Measurements from ENCODE around the gene MIR17HG.

MIR17HG gene

GRCh38 chr13:91347996-91348905 is 764 bp downstream of the MIR17HG start:
- peak overlapping the region; percentile 94 to 97 for H3K4me3 ChIP-seq (ENCODE audit: insufficient read depth in 1 of 2, low read depth in 1 of 2, low read length in 2 of 2)
- peak overlapping the region; percentile 68 for H3K4me2 ChIP-seq (ENCODE audit: low read length, poor library complexity, severe bottlenecking)
- H3K4ac ChIP-seq (ENCODE audit: low read depth in 1 of 2, low read length in 2 of 2), result peak overlapping the region; percentile 97
- H3K27me3 ChIP-seq (ENCODE audit: control insufficient read depth in 1 of 2, insufficient read depth in 1 of 2, low read length in 2 of 2), result peaks cover 0 to 19% of the 10 kb centered on the region in 2 experiments
- H2BK120ac ChIP-seq (ENCODE audit: low read depth, low read length), result peak overlapping the region; percentile 98
- peak overlapping the region; percentile 99 for H2BK15ac ChIP-seq (ENCODE audit: low read depth, poor library complexity, severe bottlenecking)
- peaks cover 9 to 33% of the 10 kb centered on the region in 2 experiments for H3K36me3 ChIP-seq (ENCODE audit: control insufficient read depth in 1 of 2, insufficient read depth in 2 of 2, low read depth in 1 of 2, low read length in 2 of 2)
- H3K27ac ChIP-seq (ENCODE audit: low read length, poor library complexity, severe bottlenecking), result no peak overlapping the region
- H3K9ac ChIP-seq (ENCODE audit: low read length), result peak overlapping the region; percentile 91
- H2AK5ac ChIP-seq (ENCODE audit: low read length, severe bottlenecking), result peak overlapping the region; percentile 75
- H3K18ac ChIP-seq (ENCODE audit: low read depth in 1 of 2, low read length in 2 of 2), result peak overlapping the region; percentile 98 to 99
- H2BK5ac ChIP-seq (ENCODE audit: low read depth, low read length, poor library complexity, severe bottlenecking), result peak overlapping the region; percentile 96
- peak overlapping the region; percentile 95 for H4K91ac ChIP-seq (ENCODE audit: low read length)
- peak overlapping the region; percentile 92 to 97 for H3K14ac ChIP-seq (ENCODE audit: low read length in 2 of 2)
- peak overlapping the region; percentile 80 for H4K8ac ChIP-seq (ENCODE audit: low read length)
- peak overlapping the region in 1 of 2 experiments; percentile 80 for H3K23ac ChIP-seq (ENCODE audit: low read length in 2 of 2)
- DNase-seq, result peak; percentile 28
- H3K79me1 ChIP-seq (replicated peaks; ENCODE audit: low read length, poor library complexity, severe bottlenecking), result peaks cover 2% of the 10 kb centered on the region
- H3K9me3 ChIP-seq (ENCODE audit: control insufficient read depth, low read length), result no peaks in the 10 kb centered on the region
- peak overlapping the region in 1 of 2 experiments; percentile 52 for H2BK12ac ChIP-seq (ENCODE audit: low read length in 2 of 2)
- H2AFZ ChIP-seq (ENCODE audit: low read depth, low read length), result peak overlapping the region; percentile 86
- peaks cover 4% of the 10 kb centered on the region for H3K4me1 ChIP-seq (ENCODE audit: control insufficient read depth, insufficient read depth, low read depth, low read length)
- 1% methylated on average over 74 of the region's 141 CpGs for WGBS

GRCh38 chr13:91348906-91349435 is 1.5 kb downstream of the MIR17HG start:
- Histone ChIP-seq H3K23ac (ENCODE audit: low read length in 2 of 2) (no peak overlapping the region), H3K27ac (ENCODE audit: low read length, poor library complexity, severe bottlenecking) (peak overlapping the region; percentile 60), H2AFZ (ENCODE audit: low read depth, low read length) (no peak overlapping the region), H3K4ac (ENCODE audit: low read depth in 1 of 2, low read length in 2 of 2) (peak overlapping the region in 1 of 2 experiments; percentile 97), H2BK15ac (ENCODE audit: low read depth, poor library complexity, severe bottlenecking) (peak overlapping the region; percentile 52), H3K36me3 (ENCODE audit: control insufficient read depth in 1 of 2, insufficient read depth in 2 of 2, low read depth in 1 of 2, low read length in 2 of 2) (peaks cover 9 to 40% of the 10 kb centered on the region in 2 experiments), H2BK5ac (ENCODE audit: low read depth, low read length, poor library complexity, severe bottlenecking) (peak overlapping the region; percentile 96), H4K91ac (ENCODE audit: low read length) (peak overlapping the region; percentile 95), H4K8ac (ENCODE audit: low read length) (peak overlapping the region; percentile 80), H3K79me1 (replicated peaks; ENCODE audit: low read length, poor library complexity, severe bottlenecking) (peaks cover 2% of the 10 kb centered on the region), H3K27me3 (ENCODE audit: control insufficient read depth in 1 of 2, insufficient read depth in 1 of 2, low read length in 2 of 2) (peaks cover 0 to 19% of the 10 kb centered on the region in 2 experiments), H3K4me3 (ENCODE audit: insufficient read depth in 1 of 2, low read depth in 1 of 2, low read length in 2 of 2) (peak overlapping the region; percentile 94 to 97), H3K4me1 (ENCODE audit: control insufficient read depth, insufficient read depth, low read depth, low read length) (peaks cover 4% of the 10 kb centered on the region), H3K9ac (ENCODE audit: low read length) (peak overlapping the region; percentile 91), H3K14ac (ENCODE audit: low read length in 2 of 2) (peak overlapping the region in 1 of 2 experiments; percentile 92), H3K18ac (ENCODE audit: low read depth in 1 of 2, low read length in 2 of 2) (peak overlapping the region; percentile 98 to 99), H3K9me3 (ENCODE audit: control insufficient read depth, low read length) (no peaks in the 10 kb centered on the region), H3K4me2 (ENCODE audit: low read length, poor library complexity, severe bottlenecking) (peak overlapping the region; percentile 62), H2AK5ac (ENCODE audit: low read length, severe bottlenecking) (no peak overlapping the region), H2BK12ac (ENCODE audit: low read length in 2 of 2) (no peak overlapping the region), H2BK120ac (ENCODE audit: low read depth, low read length) (peak overlapping the region; percentile 95)
- DNase-seq, result peak; percentile 89
- 0% methylated on average over 43 of the region's 46 CpGs for WGBS

- H3K18ac ChIP-seq (ENCODE audit: low read depth in 1 of 2, low read length in 2 of 2), result no peak overlapping the region
- no peak overlapping the region for H3K27ac ChIP-seq (ENCODE audit: low read length, poor library complexity, severe bottlenecking)
- 40% methylated on average over 3 of the region's 5 CpGs for WGBS
Observed at GRCh38 chr13:91349992-91350911, 2.8 kb downstream of the MIR17HG start.

More at GRCh38 chr13:91349992-91350911, 2.8 kb downstream of the MIR17HG start:
- H2BK12ac ChIP-seq (ENCODE audit: low read length in 2 of 2), result no peak overlapping the region
- no peak for DNase-seq
- peaks cover 4% of the 10 kb centered on the region for H3K4me1 ChIP-seq (ENCODE audit: control insufficient read depth, insufficient read depth, low read depth, low read length)
- H2AFZ ChIP-seq (ENCODE audit: low read depth, low read length), result no peak overlapping the region
- no peak overlapping the region for H3K4ac ChIP-seq (ENCODE audit: low read depth in 1 of 2, low read length in 2 of 2)
- H3K27me3 ChIP-seq (ENCODE audit: control insufficient read depth in 1 of 2, insufficient read depth in 1 of 2, low read length in 2 of 2), result peaks cover 0 to 11% of the 10 kb centered on the region in 2 experiments
- H3K23ac ChIP-seq (ENCODE audit: low read length in 2 of 2), result no peak overlapping the region
- peak overlapping the region; percentile 62 for H3K4me2 ChIP-seq (ENCODE audit: low read length, poor library complexity, severe bottlenecking)
- no peak overlapping the region for H4K91ac ChIP-seq (ENCODE audit: low read length)
- H3K4me3 ChIP-seq (ENCODE audit: insufficient read depth in 1 of 2, low read depth in 1 of 2, low read length in 2 of 2), result peak overlapping the region in 1 of 2 experiments; percentile 94
- no peak overlapping the region for H3K14ac ChIP-seq (ENCODE audit: low read length in 2 of 2)
- peak overlapping the region; percentile 91 for H3K9ac ChIP-seq (ENCODE audit: low read length)
- H4K8ac ChIP-seq (ENCODE audit: low read length), result no peak overlapping the region
- no peak overlapping the region for H2BK120ac ChIP-seq (ENCODE audit: low read depth, low read length)
- peaks cover 9 to 53% of the 10 kb centered on the region in 2 experiments for H3K36me3 ChIP-seq (ENCODE audit: control insufficient read depth in 1 of 2, insufficient read depth in 2 of 2, low read depth in 1 of 2, low read length in 2 of 2)
- no peak overlapping the region for H2AK5ac ChIP-seq (ENCODE audit: low read length, severe bottlenecking)
- no peak overlapping the region for H2BK5ac ChIP-seq (ENCODE audit: low read depth, low read length, poor library complexity, severe bottlenecking)
- H3K9me3 ChIP-seq (ENCODE audit: control insufficient read depth, low read length), result no peaks in the 10 kb centered on the region
- H3K79me1 ChIP-seq (replicated peaks; ENCODE audit: low read length, poor library complexity, severe bottlenecking), result peaks cover 2% of the 10 kb centered on the region
- H2BK15ac ChIP-seq (ENCODE audit: low read depth, poor library complexity, severe bottlenecking), result no peak overlapping the region
